Measurements from ENCODE around the gene OR6V1. TPM values are rescaled to one million over a fixed set of nuclear protein-coding genes. Genes with fewer than 3 reads are reported as not detected.

Gene OR6V1
- polyA plus RNA-seq, 3 donors from 2014 or later, result not detected

DNA sequence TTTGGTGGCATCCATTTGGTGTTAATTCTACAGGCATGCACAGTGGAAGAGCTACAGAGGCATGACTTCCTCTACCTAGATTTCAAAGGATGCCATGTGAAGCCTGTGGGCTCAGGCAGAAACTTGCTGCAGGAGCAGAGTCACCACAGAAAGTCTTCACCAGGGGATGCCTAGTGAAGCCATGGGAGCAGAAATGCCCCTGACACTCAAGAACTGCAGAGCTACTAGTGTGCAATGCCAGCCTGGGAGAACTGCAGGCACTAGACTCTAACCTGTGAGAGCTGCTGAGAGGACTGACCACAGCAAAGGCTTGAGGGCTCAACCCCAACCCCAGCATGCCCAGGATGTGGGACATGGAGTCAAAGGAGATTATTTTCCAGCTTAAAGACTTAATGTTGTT, 29.1 kb upstream of the OR6V1 start:
- DNase-seq, result no peak
- peaks cover 0 to 3% (median 0%) of the 10 kb centered on the region in 6 donors for H3K9me3 Mint-ChIP-seq
- H3K27ac Mint-ChIP-seq, result no peak overlapping the region
- no peak overlapping the region for H3K4me3 Mint-ChIP-seq
- H3K36me3 Mint-ChIP-seq, result no peaks in the 10 kb centered on the region
- peaks cover 0 to 16% (median 7%) of the 10 kb centered on the region in 3 donors for H3K27me3 Mint-ChIP-seq (ENCODE audit: low read depth in 3 of 3)
- no peaks in the 10 kb centered on the region for H3K4me1 Mint-ChIP-seq

DNA sequence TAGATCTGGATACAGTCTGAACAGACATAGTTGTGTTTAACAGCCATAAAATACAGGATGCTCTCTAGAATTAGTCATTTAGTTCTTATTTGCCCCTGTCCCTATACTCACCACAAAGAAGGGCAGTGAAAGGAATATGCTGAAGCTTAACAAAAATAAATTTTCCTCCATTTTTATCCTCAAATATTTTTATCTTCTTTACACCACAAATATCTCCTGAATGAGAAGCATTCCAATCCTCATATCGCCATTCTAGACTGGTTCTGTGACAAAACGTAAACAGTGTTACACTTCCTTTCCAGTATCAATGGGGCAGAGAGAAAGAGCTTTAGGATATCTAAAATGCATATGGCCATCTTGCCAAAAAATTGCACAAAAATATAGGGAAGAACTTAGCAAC, 26.8 kb upstream of the OR6V1 start:
- H3K4me3 Mint-ChIP-seq, result no peak overlapping the region
- H3K27ac Mint-ChIP-seq, result no peak overlapping the region
- H3K36me3 Mint-ChIP-seq, result no peaks in the 10 kb centered on the region
- no peak for DNase-seq
- peaks cover 0 to 11% (median 7%) of the 10 kb centered on the region in 3 donors for H3K27me3 Mint-ChIP-seq (ENCODE audit: low read depth in 3 of 3)
- H3K9me3 Mint-ChIP-seq, result peaks cover 0 to 3% (median 0%) of the 10 kb centered on the region in 6 donors
- H3K4me1 Mint-ChIP-seq, result no peaks in the 10 kb centered on the region

GRCh38 chr7:143027032-143027431, 25.1 kb upstream of the OR6V1 start, which contains the start of gene OR9A2:
Gene OR9A2, minus strand, starts transcription at chr7:143027132. Its CDS starts 0 bp downstream, at chr7:143027132.
- H3K27me3 Mint-ChIP-seq (ENCODE audit: low read depth in 3 of 3), result peaks cover 0 to 10% (median 8%) of the 10 kb centered on the region in 3 donors
- H3K9me3 Mint-ChIP-seq, result peaks cover 0 to 3% (median 0%) of the 10 kb centered on the region in 6 donors
- no peak within 1 kb of the TSS for H3K27ac Mint-ChIP-seq
- no peak for DNase-seq
- peaks cover 0 to 1% of the 10 kb centered on the region in 2 donors for H3K4me1 Mint-ChIP-seq
- H3K36me3 Mint-ChIP-seq, result no peaks in the 10 kb centered on the region
- H3K4me3 Mint-ChIP-seq, result no peak within 1 kb of the TSS

GRCh38 chr7:143027683-143028082, 24.5 kb upstream of the OR6V1 start:
- DNase-seq, result no peak
- no peak overlapping the region for H3K4me3 Mint-ChIP-seq
- no peaks in the 10 kb centered on the region for H3K36me3 Mint-ChIP-seq
- H3K27me3 Mint-ChIP-seq (ENCODE audit: low read depth in 3 of 3), result peaks cover 0 to 7% (median 6%) of the 10 kb centered on the region in 3 donors
- peaks cover 0 to 1% of the 10 kb centered on the region in 2 donors for H3K4me1 Mint-ChIP-seq
- peaks cover 0 to 3% (median 0%) of the 10 kb centered on the region in 6 donors for H3K9me3 Mint-ChIP-seq
- no peak overlapping the region for H3K27ac Mint-ChIP-seq

DNA sequence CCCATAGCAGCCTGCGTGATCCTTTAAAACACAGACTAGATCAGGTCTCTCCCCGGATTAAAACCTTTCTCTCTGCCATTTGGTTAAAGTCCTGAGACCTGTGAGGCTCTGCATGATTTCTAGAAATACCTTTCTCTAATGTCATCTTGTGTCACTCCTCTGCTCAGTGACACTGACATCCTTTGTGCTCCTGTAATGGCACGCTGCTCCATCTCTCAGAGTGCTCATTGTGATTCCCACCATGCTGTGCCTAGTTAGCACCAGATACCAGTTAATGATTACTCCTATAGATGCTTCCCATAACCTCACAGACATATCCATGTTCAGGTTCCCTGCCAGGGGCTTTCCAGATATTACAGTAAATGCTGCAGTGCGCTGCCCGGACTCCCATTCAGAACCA, 13.5 kb upstream of the OR6V1 start:
- Mint-ChIP-seq H3K4me3 (no peak overlapping the region), H3K36me3 (no peaks in the 10 kb centered on the region), H3K9me3 (peaks cover 0 to 4% (median 1%) of the 10 kb centered on the region in 6 donors), H3K27ac (no peak overlapping the region), H3K4me1 (no peaks in the 10 kb centered on the region), H3K27me3 (ENCODE audit: low read depth in 3 of 3) (peaks cover 2 to 7% (median 4%) of the 10 kb centered on the region in 3 donors)
- no peak for DNase-seq

- no peak for DNase-seq
- H3K27me3 Mint-ChIP-seq (ENCODE audit: low read depth in 3 of 3), result peaks cover 0 to 4% (median 2%) of the 10 kb centered on the region in 3 donors
- H3K27ac Mint-ChIP-seq, result no peak overlapping the region
- no peak overlapping the region for H3K4me3 Mint-ChIP-seq
- H3K4me1 Mint-ChIP-seq, result no peaks in the 10 kb centered on the region
- H3K9me3 Mint-ChIP-seq, result peaks cover 0 to 2% (median 0%) of the 10 kb centered on the region in 6 donors
- no peaks in the 10 kb centered on the region for H3K36me3 Mint-ChIP-seq
Measured at GRCh38 chr7:143040209-143040715, 11.9 kb upstream of the OR6V1 start.

DNA sequence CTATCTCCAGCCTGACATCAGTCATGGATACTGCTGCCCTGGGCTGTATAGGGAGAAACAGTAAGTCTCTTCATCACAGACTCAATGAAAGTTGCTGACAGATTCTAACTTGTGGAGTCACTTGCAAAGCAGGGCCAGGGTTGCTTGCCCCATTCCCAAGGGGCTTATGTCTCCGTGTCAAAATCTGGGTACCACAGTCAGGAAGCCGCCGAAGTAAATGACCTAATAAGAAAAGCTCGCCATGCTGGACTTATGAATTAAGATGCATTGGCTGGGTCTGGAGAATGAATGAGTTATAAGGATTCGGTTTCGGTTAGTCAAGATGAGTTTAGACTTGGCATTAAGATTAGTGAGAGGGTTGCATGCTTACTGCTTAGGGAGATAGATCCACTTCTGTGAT, 10.8 kb upstream of the OR6V1 start:
- H3K27me3 Mint-ChIP-seq (ENCODE audit: low read depth in 3 of 3), result peaks cover 0 to 4% (median 2%) of the 10 kb centered on the region in 3 donors

GRCh38 chr7:143042159-143042789, 9.9 kb upstream of the OR6V1 start:
- H3K36me3 Mint-ChIP-seq, result no peaks in the 10 kb centered on the region
- H3K9me3 Mint-ChIP-seq, result no peaks in the 10 kb centered on the region
- DNase-seq, result no peak
- H3K4me3 Mint-ChIP-seq, result no peak overlapping the region
- peaks cover 0 to 3% (median 2%) of the 10 kb centered on the region in 3 donors for H3K27me3 Mint-ChIP-seq (ENCODE audit: low read depth in 3 of 3)
- H3K27ac Mint-ChIP-seq, result no peak overlapping the region
- no peaks in the 10 kb centered on the region for H3K4me1 Mint-ChIP-seq

More for the DNA sequence above, 10.8 kb upstream of the OR6V1 start:
- Mint-ChIP-seq H3K36me3 (no peaks in the 10 kb centered on the region), H3K9me3 (no peaks in the 10 kb centered on the region), H3K27ac (no peak overlapping the region), H3K4me3 (no peak overlapping the region), H3K4me1 (no peaks in the 10 kb centered on the region)
- DNase-seq, result no peak

- H3K36me3 Mint-ChIP-seq, result no peaks in the 10 kb centered on the region
- H3K27me3 Mint-ChIP-seq (ENCODE audit: low read depth in 3 of 3), result peaks cover 0 to 4% (median 1%) of the 10 kb centered on the region in 3 donors
- no peak for DNase-seq
- no peaks in the 10 kb centered on the region for H3K4me1 Mint-ChIP-seq
- H3K9me3 Mint-ChIP-seq, result no peaks in the 10 kb centered on the region
- no peak overlapping the region for H3K4me3 Mint-ChIP-seq
- H3K27ac Mint-ChIP-seq, result no peak overlapping the region
Measured at GRCh38 chr7:143042790-143043271, 9.3 kb upstream of the OR6V1 start.

DNA sequence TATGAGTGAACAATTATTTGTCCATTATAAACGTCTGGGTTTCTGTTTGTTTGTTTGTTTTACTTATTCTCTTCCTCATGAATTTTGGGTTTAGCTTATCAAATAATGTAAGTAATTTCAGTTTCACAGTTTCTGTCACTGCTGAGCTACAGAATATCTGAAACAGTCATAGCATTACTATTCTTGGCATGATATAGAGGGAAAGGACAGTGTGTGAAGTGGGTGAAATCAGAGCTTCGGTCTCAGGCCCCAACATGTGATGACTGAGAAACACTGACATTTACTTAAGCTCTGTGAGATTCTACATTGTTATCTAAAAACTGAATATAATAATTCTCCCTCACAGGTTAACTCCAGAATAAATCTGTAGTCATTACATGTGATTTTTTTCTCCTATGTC, 8.8 kb upstream of the OR6V1 start:
- Mint-ChIP-seq H3K9me3 (no peaks in the 10 kb centered on the region), H3K4me1 (no peaks in the 10 kb centered on the region), H3K36me3 (no peaks in the 10 kb centered on the region), H3K4me3 (no peak overlapping the region), H3K27me3 (ENCODE audit: low read depth in 3 of 3) (peaks cover 1 to 5% (median 1%) of the 10 kb centered on the region in 3 donors), H3K27ac (no peak overlapping the region)
- no peak for DNase-seq

DNA sequence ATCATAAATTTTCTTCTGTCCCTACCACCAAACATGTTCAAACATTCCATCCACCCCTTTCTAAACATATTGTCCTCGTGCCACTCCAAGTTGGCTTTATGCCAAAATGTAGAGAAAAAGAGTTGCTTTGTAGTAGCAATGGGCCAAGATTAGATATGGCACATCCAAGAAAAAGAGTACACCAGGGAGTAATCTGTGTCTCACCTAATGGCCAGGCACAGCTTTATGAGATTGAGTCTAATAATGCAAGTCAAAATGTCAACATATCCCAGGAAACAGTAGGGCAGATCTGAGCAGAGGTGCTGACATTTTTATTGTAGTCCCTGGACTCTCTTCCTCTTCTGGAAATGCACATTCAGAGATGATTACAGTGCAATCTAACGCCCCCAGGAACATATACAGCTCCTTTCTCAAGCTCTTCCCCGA, 5.7 kb upstream of the OR6V1 start:
- Mint-ChIP-seq H3K36me3 (no peaks in the 10 kb centered on the region), H3K27me3 (ENCODE audit: low read depth in 3 of 3) (peaks cover 2 to 5% (median 2%) of the 10 kb centered on the region in 3 donors), H3K9me3 (no peaks in the 10 kb centered on the region), H3K4me3 (no peak overlapping the region), H3K4me1 (no peaks in the 10 kb centered on the region), H3K27ac (no peak overlapping the region)
- DNase-seq, result no peak

DNA sequence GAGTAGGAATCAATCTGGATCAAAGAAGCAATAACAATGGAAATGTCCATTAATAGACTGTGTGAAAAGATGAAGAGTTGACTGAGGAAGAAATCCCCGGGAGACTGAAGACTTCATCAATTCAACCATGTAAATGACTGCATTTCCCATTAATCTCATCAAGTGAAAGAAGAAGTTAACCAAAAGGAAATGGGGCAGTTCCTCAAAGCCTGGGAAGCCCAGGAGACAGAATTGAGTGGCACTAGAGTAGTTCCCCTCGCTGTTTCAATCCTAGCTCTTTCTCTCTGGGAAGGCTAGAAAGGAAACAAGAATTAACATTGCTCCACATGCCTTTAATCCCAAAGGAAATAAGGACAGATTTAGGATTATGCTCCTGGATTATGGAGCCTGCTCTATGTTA, 4.8 kb upstream of the OR6V1 start:
- no peaks in the 10 kb centered on the region for H3K36me3 Mint-ChIP-seq
- H3K4me3 Mint-ChIP-seq, result no peak overlapping the region
- DNase-seq, result no peak
- no peaks in the 10 kb centered on the region for H3K9me3 Mint-ChIP-seq
- peaks cover 3 to 9% (median 4%) of the 10 kb centered on the region in 3 donors for H3K27me3 Mint-ChIP-seq (ENCODE audit: low read depth in 3 of 3)
- no peaks in the 10 kb centered on the region for H3K4me1 Mint-ChIP-seq
- no peak overlapping the region for H3K27ac Mint-ChIP-seq

GRCh38 chr7:143048827-143049226, 3.3 kb upstream of the OR6V1 start:
- no peaks in the 10 kb centered on the region for H3K36me3 Mint-ChIP-seq
- H3K27ac Mint-ChIP-seq, result no peak overlapping the region
- no peak for DNase-seq
- H3K27me3 Mint-ChIP-seq (ENCODE audit: low read depth in 3 of 3), result peaks cover 3 to 8% (median 4%) of the 10 kb centered on the region in 3 donors
- no peak overlapping the region for H3K4me3 Mint-ChIP-seq
- H3K9me3 Mint-ChIP-seq, result no peaks in the 10 kb centered on the region
- H3K4me1 Mint-ChIP-seq, result no peaks in the 10 kb centered on the region

- Mint-ChIP-seq H3K27ac (no peak overlapping the region), H3K9me3 (no peaks in the 10 kb centered on the region), H3K4me3 (no peak overlapping the region), H3K27me3 (ENCODE audit: low read depth in 3 of 3) (peaks cover 3 to 8% (median 4%) of the 10 kb centered on the region in 3 donors), H3K4me1 (no peaks in the 10 kb centered on the region), H3K36me3 (no peaks in the 10 kb centered on the region)
- DNase-seq, result no peak
Measured at GRCh38 chr7:143049362-143049761, 2.8 kb upstream of the OR6V1 start.
